Small intestine (tissue), 7 donors: Measurements from ENCODE around the gene AOPEP. TPM values are rescaled to one million over a fixed set of nuclear protein-coding genes. Genes with fewer than 3 reads are reported as not detected.
"Not testable (repeated sequence)": the region's sequence is repeated elsewhere in the genome, so short reads cannot be mapped to it uniquely, and the experiment has no call there.

Source experiments
- DNase-seq, 2 donors: peaks; one replicate each; pipeline versions ENCODE4 v3.0.0 to v3.0.0-alpha.2; 2013
- FAIRE-seq: peaks from 2 replicates; lab custom pipeline; 2012; peaks lifted over from hg19 to GRCh38; lab: Jason Lieb, UNC
- H3K27ac ChIP-seq, 3 donors: one replicate each; pipeline ENCODE4 v1.5.1; 2013; ENCODE audit warnings: low read length in 2 of 3, mild to moderate bottlenecking in 2 of 3, control low read depth in 1 of 3, inconsistent platforms in 1 of 3, low read depth in 1 of 3, moderate library complexity in 1 of 3
- H3K27me3 ChIP-seq, 3 donors: one replicate each; pipeline ENCODE4 v1.6.1; 2013; ENCODE audit warnings: low read length in 3 of 3, inconsistent platforms in 1 of 3; ENCODE audit not compliant: control insufficient read depth in 3 of 3, insufficient read depth in 3 of 3
- H3K36me3 ChIP-seq, 3 donors: one replicate each; pipeline ENCODE4 v1.6.1; 2013; ENCODE audit warnings: low read length in 3 of 3, inconsistent platforms in 1 of 3, low read depth in 1 of 3, mild to moderate bottlenecking in 1 of 3, moderate library complexity in 1 of 3; ENCODE audit not compliant: control insufficient read depth in 3 of 3, insufficient read depth in 2 of 3
- H3K4me1 ChIP-seq, 3 donors: one replicate each; pipeline ENCODE4 v1.6.1; 2013; ENCODE audit warnings: low read length in 2 of 3, inconsistent platforms in 1 of 3, low read depth in 1 of 3, mild to moderate bottlenecking in 1 of 3, moderate library complexity in 1 of 3; ENCODE audit not compliant: control insufficient read depth in 3 of 3, insufficient read depth in 2 of 3
- H3K4me3 ChIP-seq, 3 donors: one replicate each; pipeline ENCODE4 v1.5.1; 2013; ENCODE audit warnings: low read length in 3 of 3, control low read depth in 1 of 3, inconsistent platforms in 1 of 3, low read depth in 1 of 3, mild to moderate bottlenecking in 1 of 3, moderate library complexity in 1 of 3
- H3K9me3 ChIP-seq, 2 donors: one replicate each; pipeline ENCODE4 v1.6.1; 2013; ENCODE audit warnings: low read depth in 1 of 2, low read length in 1 of 2; ENCODE audit not compliant: control insufficient read depth in 2 of 2, insufficient read depth in 1 of 2
- WGBS, 3 donors: extraction: QIAGEN DNeasy Blood & Tissue Kit; methylation state at CpG; one replicate each; pipeline ENCODE4 v1.1.7; 2013; 5-methylcytosine and 5-hydroxymethylcytosine counted together
- polyA plus RNA-seq, 4 donors: library from polyadenylated mRNA; stranded (reverse) in 3 of 4; unstranded in 1 of 4; fragments of 200-250 nt in 3 of 4; fragments of 120-200 nt in 1 of 4; gene quantifications; one replicate each; pipeline versions ENCODE4 v1.2.1 to v1.2.3, GENCODE V29; 2013
- donor health status: healthy with polysubstance abuse.
- donor health status: control.
- donor health status: control.
- donor health status: Bipolar disorder and iron deficiency.
- donor health status: healthy.

The AOPEP gene
- polyA plus RNA-seq, 4 donors = 26.3 to 34.7 (median 28.4) TPM

- no peak for FAIRE-seq
- WGBS, 3 donors = 56 to 62% (median 59%) methylated on average over 3 of the region's 3 CpGs
- no peak overlapping the region for H3K27ac ChIP-seq
Observed at GRCh38 chr9:94847486-94847885, 121.0 kb downstream of the AOPEP start.

DNA sequence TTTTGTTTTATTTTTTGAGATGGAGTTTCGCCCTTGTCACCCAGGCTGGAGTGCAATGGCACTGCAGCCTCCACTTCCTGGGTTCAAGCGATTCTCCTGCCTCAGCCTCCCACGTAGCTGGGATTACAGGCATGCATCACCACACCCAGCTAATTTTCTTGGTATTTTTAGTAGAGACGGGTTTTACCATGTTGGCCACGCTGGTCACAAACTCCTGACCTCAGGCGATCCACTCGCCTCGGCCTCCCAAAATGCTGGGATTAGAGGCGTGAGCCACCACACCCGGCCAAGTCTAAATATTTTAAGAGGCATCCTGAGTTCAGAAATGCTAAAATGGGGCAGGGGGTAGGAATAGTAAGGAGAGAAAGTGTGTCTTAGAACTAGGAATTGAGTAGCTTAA is 122.3 kb downstream of the AOPEP start:
- not testable (repeated sequence) for H3K27ac ChIP-seq, DNase-seq, H3K9me3 ChIP-seq, H3K36me3 ChIP-seq, H3K4me3 ChIP-seq, H3K4me1 ChIP-seq, FAIRE-seq, H3K27me3 ChIP-seq
- WGBS, 3 donors = 92 to 99% (median 96%) methylated on average over 10 of the region's 10 CpGs

More at GRCh38 chr9:94847486-94847885, 121.0 kb downstream of the AOPEP start:
- H3K9me3 ChIP-seq = no peaks in the 10 kb centered on the region
- H3K27me3 ChIP-seq = no peaks in the 10 kb centered on the region
- H3K4me1 ChIP-seq = no peaks in the 10 kb centered on the region
- DNase-seq = no peak
- H3K36me3 ChIP-seq = peaks cover 0 to 6% (median 0%) of the 10 kb centered on the region in 3 donors
- H3K4me3 ChIP-seq = no peak overlapping the region

GRCh38 chr9:94850540-94851434 is 124.3 kb downstream of the AOPEP start:
- peaks cover 0 to 5% (median 2%) of the 10 kb centered on the region in 3 donors for H3K4me1 ChIP-seq
- 85 to 91% (median 88%) methylated on average over 14 of the region's 14 CpGs for WGBS, 3 donors

DNA sequence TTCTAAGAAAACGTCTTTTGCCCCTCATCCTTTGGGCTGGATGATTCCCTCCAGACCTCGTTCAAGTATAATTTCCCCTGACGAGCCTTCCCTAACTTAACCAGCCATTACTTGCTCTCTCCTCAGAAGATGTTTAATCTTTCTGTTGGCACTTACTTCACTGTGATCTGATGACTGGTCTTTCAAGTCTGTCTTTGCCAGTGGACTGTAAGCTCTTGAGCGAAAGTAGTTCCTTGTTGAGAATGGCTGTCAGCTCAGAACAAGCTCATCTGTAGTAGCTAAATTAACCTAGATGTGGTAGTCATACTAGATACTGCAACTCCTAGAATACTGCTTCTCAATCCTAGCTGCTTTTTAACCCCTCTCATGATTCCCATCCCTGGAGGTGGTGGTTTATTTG is 125.0 kb downstream of the AOPEP start:
- Histone ChIP-seq H3K9me3 (no peaks in the 10 kb centered on the region), H3K27me3 (no peaks in the 10 kb centered on the region), H3K4me1 (peaks cover 0 to 5% (median 2%) of the 10 kb centered on the region in 3 donors), H3K27ac (no peak overlapping the region), H3K36me3 (peaks cover 0 to 4% (median 0%) of the 10 kb centered on the region in 3 donors), H3K4me3 (no peak overlapping the region)
- 91 to 96% (median 95%) methylated on average over 4 of the region's 4 CpGs for WGBS, 3 donors
- DNase-seq (no peak), FAIRE-seq (no peak)

More at GRCh38 chr9:94850540-94851434, 124.3 kb downstream of the AOPEP start:
- FAIRE-seq (no peak), DNase-seq (no peak)
- Histone ChIP-seq H3K36me3 (peaks cover 0 to 4% (median 0%) of the 10 kb centered on the region in 3 donors), H3K4me3 (no peak overlapping the region), H3K27ac (no peak overlapping the region), H3K27me3 (no peaks in the 10 kb centered on the region), H3K9me3 (no peaks in the 10 kb centered on the region)

GRCh38 chr9:94851892-94852291 is 125.4 kb downstream of the AOPEP start:
- 94 to 96% (median 96%) methylated on average over 5 of the region's 5 CpGs for WGBS, 3 donors
- H3K27ac ChIP-seq = no peak overlapping the region
- H3K4me1 ChIP-seq = peaks cover 0 to 5% (median 2%) of the 10 kb centered on the region in 3 donors
- no peaks in the 10 kb centered on the region for H3K27me3 ChIP-seq
- DNase-seq = no peak
- H3K4me3 ChIP-seq = no peak overlapping the region
- H3K9me3 ChIP-seq = no peaks in the 10 kb centered on the region
- no peak for FAIRE-seq
- peaks cover 0 to 4% (median 0%) of the 10 kb centered on the region in 3 donors for H3K36me3 ChIP-seq

DNA sequence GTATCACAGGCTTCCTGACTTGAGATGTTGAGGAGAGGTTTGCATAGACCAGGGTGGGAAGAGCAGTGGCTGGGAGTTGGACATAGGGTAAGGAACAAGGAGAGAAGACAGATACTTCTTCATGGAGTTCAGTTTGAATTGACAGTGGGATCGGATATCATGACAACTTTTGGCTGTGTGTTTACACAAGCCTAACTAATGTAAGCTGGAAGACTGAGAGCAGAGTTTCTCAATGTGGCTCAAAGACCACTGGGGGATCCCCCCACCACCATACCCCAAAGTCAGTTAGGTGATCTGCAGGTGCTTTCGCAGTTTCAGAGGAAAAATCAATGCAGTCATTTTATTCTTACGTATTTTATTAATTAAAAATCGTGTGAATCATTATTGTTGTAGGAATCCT is 125.9 kb downstream of the AOPEP start:
- 88 to 96% (median 91%) methylated on average over 4 of the region's 4 CpGs for WGBS, 3 donors
- Histone ChIP-seq H3K4me1 (peaks cover 0 to 5% (median 2%) of the 10 kb centered on the region in 3 donors), H3K27me3 (no peaks in the 10 kb centered on the region), H3K36me3 (peaks cover 0 to 4% (median 0%) of the 10 kb centered on the region in 3 donors), H3K9me3 (no peaks in the 10 kb centered on the region), H3K4me3 (no peak overlapping the region), H3K27ac (no peak overlapping the region)
- no peak for DNase-seq
- FAIRE-seq = no peak

GRCh38 chr9:94853887-94854286 is 127.4 kb downstream of the AOPEP start:
- 8 to 70% (median 31%) methylated on average over 3 of the region's 3 CpGs for WGBS, 3 donors
- Histone ChIP-seq H3K27ac (no peak overlapping the region), H3K4me3 (no peak overlapping the region), H3K27me3 (no peaks in the 10 kb centered on the region), H3K4me1 (peaks cover 0 to 5% (median 2%) of the 10 kb centered on the region in 3 donors), H3K9me3 (no peaks in the 10 kb centered on the region), H3K36me3 (peaks cover 0 to 4% (median 0%) of the 10 kb centered on the region in 3 donors)
- DNase-seq = peak; percentile 18 to 56
- FAIRE-seq = no peak

- H3K27me3 ChIP-seq = no peaks in the 10 kb centered on the region
- no peak overlapping the region for H3K27ac ChIP-seq
- WGBS, 3 donors = 83 to 92% (median 89%) methylated on average over 5 of the region's 5 CpGs
- no peak overlapping the region for H3K4me3 ChIP-seq
- H3K4me1 ChIP-seq = peaks cover 0 to 5% (median 2%) of the 10 kb centered on the region in 3 donors
- no peaks in the 10 kb centered on the region for H3K9me3 ChIP-seq
- DNase-seq (no peak), FAIRE-seq (no peak)
- peaks cover 0 to 2% (median 0%) of the 10 kb centered on the region in 3 donors for H3K36me3 ChIP-seq
Observed at GRCh38 chr9:94855903-94856302, 129.4 kb downstream of the AOPEP start.
